Fibroblast of skin of back (primary cell): ENCODE measurements around the gene DTD2. TPM values are rescaled to one million over a fixed set of nuclear protein-coding genes. Genes with fewer than 3 reads are reported as not detected.
"Not testable (repeated sequence)": the region's sequence is repeated elsewhere in the genome, so short reads cannot be mapped to it uniquely, and the experiment has no call there.

Source experiments
- DNase-seq: peaks from one replicate; pipeline ENCODE4 v3.0.0-alpha.2; 2013
- polyA plus RNA-seq, 2 experiments: library from polyadenylated mRNA; unstranded; fragments of 120-200 nt; gene quantifications; one replicate each; pipeline ENCODE4 v1.2.1, GENCODE V29; 2013; ENCODE audit not compliant: insufficient read length in 2 of 2

DTD2 gene
- 11.7 TPM for polyA plus RNA-seq (2013, experiment 1 of 2; ENCODE audit: insufficient read length)
- 13.1 TPM for polyA plus RNA-seq (2013, experiment 2 of 2; ENCODE audit: insufficient read length)

- peak; percentile 94 for DNase-seq
Measured at GRCh38 chr14:31456841-31457664, at the start of gene DTD2. TSS of gene DTD2 (minus strand) at chr14:31457506. CDS start at chr14:31457393, 113 bp downstream.

GRCh38 chr14:31505411-31505810, 48.1 kb upstream of the DTD2 start:
- peak; percentile 88 for DNase-seq

GRCh38 chr14:31501870-31502269, 44.6 kb upstream of the DTD2 start:
- no peak for DNase-seq

GRCh38 chr14:31492759-31493498, 35.6 kb upstream of the DTD2 start:
- DNase-seq: no peak

- no peak for DNase-seq
Measured at GRCh38 chr14:31489691-31490090, 32.4 kb upstream of the DTD2 start.

GRCh38 chr14:31487886-31488285, 30.6 kb upstream of the DTD2 start, which contains the start of gene GPR33:
TSS of gene GPR33 (minus strand) at chr14:31488039. CDS start at chr14:31483965, 4,074 bp downstream.
- DNase-seq: no peak

GRCh38 chr14:31486764-31487163, 29.5 kb upstream of the DTD2 start:
- DNase-seq: no peak

GRCh38 chr14:31484754-31485153, 27.4 kb upstream of the DTD2 start:
- DNase-seq: no peak

GRCh38 chr14:31480156-31480555, 22.9 kb upstream of the DTD2 start:
- no peak for DNase-seq

- no peak for DNase-seq
Measured at GRCh38 chr14:31479027-31479426, 21.7 kb upstream of the DTD2 start.

- no peak for DNase-seq
Measured at GRCh38 chr14:31477248-31477647, 19.9 kb upstream of the DTD2 start.

- DNase-seq: no peak
Measured at GRCh38 chr14:31476131-31476866, 19.0 kb upstream of the DTD2 start.

GRCh38 chr14:31466554-31466953, 9.2 kb upstream of the DTD2 start:
- no peak for DNase-seq

- DNase-seq: peak; percentile 69
Measured at GRCh38 chr14:31465111-31465510, 7.8 kb upstream of the DTD2 start.

- not testable (repeated sequence) for DNase-seq
Measured at GRCh38 chr14:31462450-31462849, 5.1 kb upstream of the DTD2 start.

- no peak for DNase-seq
Measured at GRCh38 chr14:31461545-31461944, 4.2 kb upstream of the DTD2 start.

GRCh38 chr14:31457665-31458659, 656 bp upstream of the DTD2 start:
- DNase-seq: no peak

GRCh38 chr14:31449971-31450610, 7.2 kb downstream of the DTD2 start:
- peak; percentile 37 for DNase-seq

- DNase-seq: no peak
Measured at GRCh38 chr14:31449136-31449535, 8.2 kb downstream of the DTD2 start.

- no peak for DNase-seq
Measured at GRCh38 chr14:31445703-31446102, 11.6 kb downstream of the DTD2 start.

- DNase-seq: no peak
Measured at GRCh38 chr14:31442284-31442683, 15.0 kb downstream of the DTD2 start.
